Measurements from ENCODE around the gene RAB29.

The RAB29 gene

GRCh38 chr1:205741681-205742080 lies 33.6 kb downstream of the RAB29 start:
- peaks cover 99% of the 10 kb centered on the region for H3K79me2 ChIP-seq (ENCODE audit: insufficient read depth, low read depth)
- no peaks in the 10 kb centered on the region for H3K36me3 ChIP-seq (ENCODE audit: insufficient read depth)
- no peak overlapping the region for H2AFZ ChIP-seq (ENCODE audit: low read depth)
- H3K4me3 ChIP-seq (IDR thresholded peaks at IDR 0.05; ENCODE audit: insufficient read depth, low read depth, low read length), result no peak overlapping the region
- no peaks in the 10 kb centered on the region for H3K27me3 ChIP-seq (ENCODE audit: insufficient read depth, low read depth)
- peaks cover 48% of the 10 kb centered on the region for H4K20me1 ChIP-seq (ENCODE audit: insufficient read depth)
- no peak overlapping the region for H3K27ac ChIP-seq
- H3K4me1 ChIP-seq (ENCODE audit: low read depth, poor library complexity, severe bottlenecking), result peaks cover 13% of the 10 kb centered on the region
- no peak overlapping the region for H3K4me2 ChIP-seq
- no peak overlapping the region for H3K9ac ChIP-seq
- TF ChIP-seq CTCF (conservative IDR thresholded peaks at IDR 0.05; ENCODE audit: low read depth, low read length), result no peak

GRCh38 chr1:205739348-205740160 lies 35.7 kb downstream of the RAB29 start:
- Histone ChIP-seq H2AFZ (ENCODE audit: low read depth) (no peak overlapping the region), H3K4me1 (ENCODE audit: low read depth, poor library complexity, severe bottlenecking) (peaks cover 18% of the 10 kb centered on the region), H4K20me1 (ENCODE audit: insufficient read depth) (peaks cover 36% of the 10 kb centered on the region), H3K27me3 (ENCODE audit: insufficient read depth, low read depth) (no peaks in the 10 kb centered on the region), H3K79me2 (ENCODE audit: insufficient read depth, low read depth) (peaks cover 99% of the 10 kb centered on the region), H3K36me3 (ENCODE audit: insufficient read depth) (no peaks in the 10 kb centered on the region), H3K4me2 (no peak overlapping the region), H3K27ac (no peak overlapping the region), H3K4me3 (IDR thresholded peaks at IDR 0.05; ENCODE audit: insufficient read depth, low read depth, low read length) (no peak overlapping the region), H3K9ac (no peak overlapping the region)
- no peak; the same call in 1 of the 2 replicates for TF ChIP-seq CTCF (conservative IDR thresholded peaks at IDR 0.05; ENCODE audit: low read depth, low read length)

GRCh38 chr1:205735218-205735617 lies 40.1 kb downstream of the RAB29 start:
- H3K27ac ChIP-seq, result no peak overlapping the region
- no peak overlapping the region for H3K4me3 ChIP-seq (IDR thresholded peaks at IDR 0.05; ENCODE audit: insufficient read depth, low read depth, low read length)
- H2AFZ ChIP-seq (ENCODE audit: low read depth), result no peak overlapping the region
- no peak overlapping the region for H3K4me2 ChIP-seq
- H3K36me3 ChIP-seq (ENCODE audit: insufficient read depth), result no peaks in the 10 kb centered on the region
- peaks cover 97% of the 10 kb centered on the region for H3K79me2 ChIP-seq (ENCODE audit: insufficient read depth, low read depth)
- TF ChIP-seq CTCF (conservative IDR thresholded peaks at IDR 0.05; ENCODE audit: low read depth, low read length), result no peak
- H3K9ac ChIP-seq, result no peak overlapping the region
- no peaks in the 10 kb centered on the region for H3K27me3 ChIP-seq (ENCODE audit: insufficient read depth, low read depth)
- H3K4me1 ChIP-seq (ENCODE audit: low read depth, poor library complexity, severe bottlenecking), result peaks cover 58% of the 10 kb centered on the region
- peaks cover 26% of the 10 kb centered on the region for H4K20me1 ChIP-seq (ENCODE audit: insufficient read depth)

GRCh38 chr1:205733438-205734175 lies 41.7 kb downstream of the RAB29 start:
- peaks cover 20% of the 10 kb centered on the region for H4K20me1 ChIP-seq (ENCODE audit: insufficient read depth)
- TF ChIP-seq CTCF (conservative IDR thresholded peaks at IDR 0.05; ENCODE audit: low read depth, low read length), result no peak
- H3K27ac ChIP-seq, result no peak overlapping the region
- no peak overlapping the region for H2AFZ ChIP-seq (ENCODE audit: low read depth)
- no peaks in the 10 kb centered on the region for H3K36me3 ChIP-seq (ENCODE audit: insufficient read depth)
- no peaks in the 10 kb centered on the region for H3K27me3 ChIP-seq (ENCODE audit: insufficient read depth, low read depth)
- H3K4me1 ChIP-seq (ENCODE audit: low read depth, poor library complexity, severe bottlenecking), result peaks cover 68% of the 10 kb centered on the region
- H3K9ac ChIP-seq, result no peak overlapping the region
- H3K4me3 ChIP-seq (IDR thresholded peaks at IDR 0.05; ENCODE audit: insufficient read depth, low read depth, low read length), result no peak overlapping the region
- H3K4me2 ChIP-seq, result no peak overlapping the region
- H3K79me2 ChIP-seq (ENCODE audit: insufficient read depth, low read depth), result peaks cover 97% of the 10 kb centered on the region
